H1 (cell line): ENCODE measurements around the gene LYPD6B. TPM values are rescaled to one million over a fixed set of nuclear protein-coding genes. Genes with fewer than 3 reads are reported as not detected.

Experiments
- ATF2 ChIP-seq: IDR thresholded peaks from 2 replicates; pipeline ENCODE4 v1.6.1; 2012; ENCODE audit warnings: low read length, inconsistent platforms
- CTCF ChIP-seq, 3 experiments: IDR thresholded peaks; 1 replicate in 2 of 3; 2 replicates in 1 of 3; pipeline versions ENCODE4 v1.5.1 to v1.6.1; 2011; ENCODE audit warnings: low read length in 3 of 3, mild to moderate bottlenecking in 3 of 3, inconsistent platforms in 2 of 3, low read depth in 1 of 3, moderate library complexity in 1 of 3; ENCODE audit not compliant: insufficient read depth in 1 of 3; ENCODE audit errors: control extremely low read depth in 1 of 3
- E2F6 ChIP-seq: IDR thresholded peaks from 2 replicates; pipeline ENCODE4 v1.6.1; 2012; ENCODE audit warnings: inconsistent platforms
- KDM4A ChIP-seq: IDR thresholded peaks from one replicate; pipeline ENCODE4 v1.7.1; 2012; ENCODE audit warnings: low read depth, mild to moderate bottlenecking, moderate library complexity, low read length, inconsistent platforms; ENCODE audit not compliant: severe bottlenecking
- NANOG ChIP-seq: IDR thresholded peaks from 2 replicates; pipeline ENCODE4 v1.6.1; 2011; ENCODE audit warnings: low read length, low read depth, mild to moderate bottlenecking, inconsistent platforms; ENCODE audit not compliant: insufficient read depth, poor library complexity, severe bottlenecking
- SP4 ChIP-seq: IDR thresholded peaks from 2 replicates; pipeline ENCODE4 v1.6.1; 2012; ENCODE audit warnings: low read length, inconsistent platforms
- polyA plus RNA-seq, 7 experiments: library from polyadenylated mRNA; depleted of rRNA in 3 of 7; stranded (reverse) in 5 of 7; unstranded in 2 of 7; fragments of >200 nt in 5 of 7; fragments of 200-250 nt in 2 of 7; gene quantifications; 1 replicate in 5 of 7; 2 replicates in 1 of 7; 4 replicates in 1 of 7; pipeline versions ENCODE4 v1.2.1 to v1.2.3, GENCODE V29; 2011 to 2013; ENCODE audit warnings: missing spikeins in 2 of 7, mixed read lengths in 2 of 7
- total RNA-seq: library from RNA; stranded (reverse); fragmentation: NEBNext Ultra II Directional; extraction: Animal tissue kit (Norgen Biotek cat#: 25700); gene quantifications from 2 replicates; pipeline ENCODE4 v1.2.1, GENCODE V29; 2021

The LYPD6B gene
- total and polyA plus RNA-seq, 2 of the 8 experiments (the other 6 are each of a cell fraction or from before 2014, with no cell fraction given) = 2.2 to 3.5 TPM

- no peak for TF ChIP-seq CTCF (IDR thresholded peaks at IDR 0.05; ENCODE audit: control extremely low read depth in 1 of 3, insufficient read depth in 1 of 3, low read depth in 1 of 3, low read length in 3 of 3)
- no peak for TF ChIP-seq ATF2
- no peak for TF ChIP-seq SP4
- TF ChIP-seq NANOG = no peak
- no peak for TF ChIP-seq KDM4A
- no peak for TF ChIP-seq E2F6
Measured at GRCh38 chr2:149158957-149159356, 120.5 kb downstream of the LYPD6B start (continued).
